Gastroesophageal sphincter (tissue), 4 donors: ENCODE results near the gene CHCHD10. TPM values are rescaled to one million over a fixed set of nuclear protein-coding genes. Genes with fewer than 3 reads are reported as not detected.

ENCODE experiments used
- ATAC-seq: fragments of 150-250 bp; one replicate; pipeline ENCODE4 v1.9.1; 2016; ENCODE audit warnings: mild to moderate bottlenecking, moderate library complexity
- H3K27ac ChIP-seq, 4 donors: fragments of 200-600 bp; sonication (generic) in 3 of 4; 1 replicate in 3 of 4; 2 replicates in 1 of 4; pipeline ENCODE4 v1.5.1; 2016 to 2019
- H3K27me3 ChIP-seq: fragments of 200-600 bp; sonication (generic); one replicate; pipeline ENCODE4 v1.5.1; 2019
- H3K36me3 ChIP-seq, 2 donors: fragments of 200-600 bp; sonication (generic); one replicate each; pipeline ENCODE4 v1.5.1; 2019; ENCODE audit warnings: control low read depth in 1 of 2
- H3K4me1 ChIP-seq, 3 donors: fragments of 200-600 bp; sonication (generic); 1 replicate in 2 of 3; 2 replicates in 1 of 3; pipeline ENCODE4 v1.5.1; 2016 to 2019; ENCODE audit warnings: control low read depth in 2 of 3
- H3K4me3 ChIP-seq, 2 donors: fragments of 200-600 bp; sonication (generic); one replicate each; pipeline ENCODE4 v1.5.1; 2019; ENCODE audit warnings: mild to moderate bottlenecking in 1 of 2, moderate library complexity in 1 of 2
- H3K9me3 ChIP-seq, 3 donors: fragments of 200-600 bp; sonication (generic); one replicate each; pipeline ENCODE4 v1.5.1; 2017 to 2019; ENCODE audit warnings: control low read depth in 2 of 3
- EP300 ChIP-seq: sonication (generic); formaldehyde crosslinking; IDR thresholded peaks from one replicate; pipeline ENCODE4 v1.6.1; 2017; ENCODE audit warnings: antibody characterized with exemption, mild to moderate bottlenecking
- POLR2A ChIP-seq, 2 donors: fragments of 450-650 bp; IDR thresholded peaks; one replicate each; pipeline ENCODE4 v1.6.1; 2017; ENCODE audit warnings: antibody characterized with exemption in 2 of 2, mild to moderate bottlenecking in 2 of 2, moderate library complexity in 1 of 2
- POLR2AphosphoS5 ChIP-seq: sonication (generic); formaldehyde crosslinking; IDR thresholded peaks from one replicate; pipeline ENCODE4 v1.6.1; 2017; ENCODE audit warnings: antibody characterized with exemption
- WGBS, 2 donors: methylation state at CpG; one replicate each; pipeline ENCODE4 v1.1.5; 2018; ENCODE audit warnings: low coverage in 1 of 2; 5-methylcytosine and 5-hydroxymethylcytosine counted together
- total RNA-seq, 4 donors: library from RNA; depleted of rRNA; stranded (reverse); fragments of >200 nt; gene quantifications; one replicate each; pipeline ENCODE4 v1.1.0, GENCODE V29; 2016
- TF ChIP-seq, protein P1 (sequence below), 4 experiments: fragments of 200-600 bp in 2 of 4; fragments of 450-650 bp in 2 of 4; sonication (generic) in 1 of 4; IDR thresholded peaks; one replicate each; pipeline ENCODE4 v1.5.1; 2017 to 2019; ENCODE audit warnings: antibody characterized with exemption in 4 of 4, mild to moderate bottlenecking in 2 of 4, moderate library complexity in 2 of 4

The CHCHD10 gene
- total RNA-seq, 4 donors from 2014 or later = 2.0 to 40.6 (median 28.1) TPM

DNA sequence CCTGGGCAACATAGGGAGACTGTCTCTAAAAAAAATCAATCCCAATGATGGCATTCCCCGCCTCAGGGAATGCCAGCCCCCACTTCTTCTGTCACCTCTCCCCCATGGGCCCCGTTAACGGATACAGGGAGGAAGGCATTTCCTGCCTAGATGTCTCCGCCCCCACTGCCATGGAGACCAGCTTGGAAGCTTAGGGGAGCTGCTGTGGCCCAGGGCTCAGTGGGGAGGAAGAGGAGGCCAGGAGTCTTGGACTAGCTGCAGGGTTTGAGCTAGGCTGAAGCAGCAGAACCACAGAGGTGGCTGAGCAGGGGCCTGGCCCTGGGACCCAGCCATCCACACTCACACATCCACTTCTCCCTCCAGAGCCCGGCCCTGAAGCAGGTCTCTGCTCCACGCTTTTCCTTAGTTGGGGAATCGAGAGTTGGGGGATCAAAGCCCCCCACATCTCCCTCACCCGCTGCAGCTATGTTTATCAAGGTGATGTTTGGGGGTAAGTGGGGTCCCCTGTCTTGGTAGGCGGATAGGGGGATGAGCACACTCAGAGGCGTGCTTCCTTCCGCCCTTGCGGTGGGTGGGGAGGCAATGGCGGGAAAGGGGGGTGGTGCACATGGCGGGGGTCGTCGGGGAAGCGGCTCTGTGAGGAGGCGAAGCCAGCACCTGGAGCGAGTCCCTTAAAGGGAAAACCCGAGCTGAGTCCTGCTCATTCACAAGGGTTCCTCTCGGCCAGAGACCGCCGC lies 4.8 kb downstream of the CHCHD10 start, which contains the start of gene C22orf15:
Gene C22orf15, plus strand, starts transcription at position 149 of the 737 bp plus-strand sequence. Its CDS starts 317 bp downstream, at position 466.
- Histone ChIP-seq H3K36me3 (peaks cover 0 to 3% of the 10 kb centered on the region in 2 donors), H3K4me1 (peaks cover 0 to 56% (median 0%) of the 10 kb centered on the region in 3 donors), H3K4me3 (peak within 1 kb of the TSS in 1 of 2 donors; percentile 32), H3K27ac (peak within 1 kb of the TSS in 3 of 4 donors; percentile 26 to 53 (median 44)), H3K9me3 (no peaks in the 10 kb centered on the region), H3K27me3 (no peaks in the 10 kb centered on the region)
- ATAC-seq = no peak
- TF ChIP-seq POLR2AphosphoS5 (no peak), POLR2A (IDR thresholded peaks at IDR 0.05) (no peak), EP300 (no peak)
- TF ChIP-seq, protein P1, sequence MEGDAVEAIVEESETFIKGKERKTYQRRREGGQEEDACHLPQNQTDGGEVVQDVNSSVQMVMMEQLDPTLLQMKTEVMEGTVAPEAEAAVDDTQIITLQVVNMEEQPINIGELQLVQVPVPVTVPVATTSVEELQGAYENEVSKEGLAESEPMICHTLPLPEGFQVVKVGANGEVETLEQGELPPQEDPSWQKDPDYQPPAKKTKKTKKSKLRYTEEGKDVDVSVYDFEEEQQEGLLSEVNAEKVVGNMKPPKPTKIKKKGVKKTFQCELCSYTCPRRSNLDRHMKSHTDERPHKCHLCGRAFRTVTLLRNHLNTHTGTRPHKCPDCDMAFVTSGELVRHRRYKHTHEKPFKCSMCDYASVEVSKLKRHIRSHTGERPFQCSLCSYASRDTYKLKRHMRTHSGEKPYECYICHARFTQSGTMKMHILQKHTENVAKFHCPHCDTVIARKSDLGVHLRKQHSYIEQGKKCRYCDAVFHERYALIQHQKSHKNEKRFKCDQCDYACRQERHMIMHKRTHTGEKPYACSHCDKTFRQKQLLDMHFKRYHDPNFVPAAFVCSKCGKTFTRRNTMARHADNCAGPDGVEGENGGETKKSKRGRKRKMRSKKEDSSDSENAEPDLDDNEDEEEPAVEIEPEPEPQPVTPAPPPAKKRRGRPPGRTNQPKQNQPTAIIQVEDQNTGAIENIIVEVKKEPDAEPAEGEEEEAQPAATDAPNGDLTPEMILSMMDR (IDR thresholded peaks at IDR 0.05) = no peak
- 27 to 48% methylated on average over 3 to 6 of the region's 23 CpGs for WGBS, 2 donors

GRCh38 chr22:23760056-23760455 lies 7.7 kb downstream of the CHCHD10 start:
- Histone ChIP-seq H3K36me3 (no peaks in the 10 kb centered on the region), H3K27ac (no peak overlapping the region), H3K9me3 (no peaks in the 10 kb centered on the region), H3K27me3 (no peaks in the 10 kb centered on the region), H3K4me3 (no peak overlapping the region), H3K4me1 (peaks cover 0 to 27% (median 0%) of the 10 kb centered on the region in 3 donors)
- TF ChIP-seq EP300 (no peak), POLR2A (IDR thresholded peaks at IDR 0.05) (no peak), POLR2AphosphoS5 (no peak)
- ATAC-seq = no peak
- 75 to 88% methylated on average over 2 to 3 of the region's 6 CpGs for WGBS, 2 donors

GRCh38 chr22:23759566-23759965 lies 8.2 kb downstream of the CHCHD10 start:
- WGBS, 2 donors = 81 to 96% methylated on average over 4 of the region's 4 CpGs

DNA sequence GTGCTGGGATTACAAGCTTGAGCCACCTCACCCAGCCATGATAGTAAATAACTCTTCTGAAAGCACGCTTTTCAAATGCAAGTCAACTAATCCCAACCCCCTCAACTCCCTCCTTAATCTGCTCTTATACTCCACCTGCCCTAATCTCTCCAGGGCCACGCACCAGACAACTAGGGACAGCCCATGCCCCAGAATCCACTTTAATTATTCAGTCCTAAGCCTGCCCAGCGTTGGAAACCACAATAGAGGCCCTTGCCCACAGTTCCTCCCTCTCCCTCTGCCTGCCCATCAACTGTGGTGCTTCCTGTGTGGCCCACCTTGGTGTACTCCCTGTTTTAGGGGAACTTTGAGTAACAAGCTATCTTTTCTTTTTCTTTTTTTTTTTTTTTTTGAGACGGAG lies 10.9 kb downstream of the CHCHD10 start:
- H3K4me1 ChIP-seq = peaks cover 0 to 5% (median 0%) of the 10 kb centered on the region in 3 donors
- ATAC-seq = no peak
- TF ChIP-seq, protein P1 (IDR thresholded peaks at IDR 0.05) = no peak
- TF ChIP-seq EP300 = no peak
- no peak for TF ChIP-seq POLR2AphosphoS5
- TF ChIP-seq POLR2A (IDR thresholded peaks at IDR 0.05) = no peak
- H3K27me3 ChIP-seq = no peaks in the 10 kb centered on the region
- H3K36me3 ChIP-seq = no peaks in the 10 kb centered on the region
- H3K27ac ChIP-seq = no peak overlapping the region
- no peak overlapping the region for H3K4me3 ChIP-seq
- 61 to 79% methylated on average over 3 of the region's 4 CpGs for WGBS, 2 donors
- H3K9me3 ChIP-seq = no peaks in the 10 kb centered on the region

More at GRCh38 chr22:23759566-23759965, 8.2 kb downstream of the CHCHD10 start:
- TF ChIP-seq EP300 (no peak), POLR2A (IDR thresholded peaks at IDR 0.05) (no peak), POLR2AphosphoS5 (no peak)
- TF ChIP-seq, protein P1 (IDR thresholded peaks at IDR 0.05) = no peak
- no peak for ATAC-seq
- Histone ChIP-seq H3K4me3 (no peak overlapping the region), H3K27me3 (no peaks in the 10 kb centered on the region), H3K4me1 (peaks cover 0 to 22% (median 0%) of the 10 kb centered on the region in 3 donors), H3K9me3 (no peaks in the 10 kb centered on the region), H3K27ac (no peak overlapping the region), H3K36me3 (no peaks in the 10 kb centered on the region)

DNA sequence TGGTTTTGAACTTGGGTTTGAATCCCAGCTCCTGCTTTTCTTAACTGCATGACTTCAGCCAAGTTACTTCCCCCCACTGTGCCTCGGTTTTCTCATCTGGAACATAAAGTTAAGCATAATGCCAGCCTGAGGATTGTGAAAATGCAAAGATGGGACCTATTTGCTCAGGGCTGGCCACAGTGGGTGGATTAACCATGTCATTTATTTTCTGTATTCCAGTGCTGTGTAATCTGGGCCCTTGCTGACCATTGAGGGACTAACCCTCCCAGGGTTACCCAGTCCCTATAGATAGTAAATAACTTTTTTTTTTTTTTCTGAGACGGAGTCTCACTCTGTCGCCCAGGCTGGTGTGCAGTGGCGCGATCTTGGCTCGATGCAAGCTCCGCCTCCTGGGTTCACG lies 12.1 kb downstream of the CHCHD10 start:
- ATAC-seq = no peak
- H3K36me3 ChIP-seq = no peaks in the 10 kb centered on the region
- no peaks in the 10 kb centered on the region for H3K9me3 ChIP-seq
- 81 to 89% methylated on average over 8 of the region's 8 CpGs for WGBS, 2 donors
- TF ChIP-seq POLR2AphosphoS5 = no peak
- TF ChIP-seq, protein P1 (IDR thresholded peaks at IDR 0.05) = no peak
- TF ChIP-seq POLR2A (IDR thresholded peaks at IDR 0.05) = no peak
- no peak for TF ChIP-seq EP300
- H3K27me3 ChIP-seq = no peaks in the 10 kb centered on the region
- no peak overlapping the region for H3K27ac ChIP-seq
- H3K4me1 ChIP-seq = peaks cover 0 to 10% (median 2%) of the 10 kb centered on the region in 3 donors
- H3K4me3 ChIP-seq = no peak overlapping the region
